ENCODE measurements around the gene PPP1R1C.

The PPP1R1C gene

GRCh38 chr2:181972431-181973170, 13.1 kb upstream of the PPP1R1C start:
- DNase-seq = no peak

- no peak for DNase-seq
Observed at GRCh38 chr2:181973171-181973783, 12.4 kb upstream of the PPP1R1C start.

DNA sequence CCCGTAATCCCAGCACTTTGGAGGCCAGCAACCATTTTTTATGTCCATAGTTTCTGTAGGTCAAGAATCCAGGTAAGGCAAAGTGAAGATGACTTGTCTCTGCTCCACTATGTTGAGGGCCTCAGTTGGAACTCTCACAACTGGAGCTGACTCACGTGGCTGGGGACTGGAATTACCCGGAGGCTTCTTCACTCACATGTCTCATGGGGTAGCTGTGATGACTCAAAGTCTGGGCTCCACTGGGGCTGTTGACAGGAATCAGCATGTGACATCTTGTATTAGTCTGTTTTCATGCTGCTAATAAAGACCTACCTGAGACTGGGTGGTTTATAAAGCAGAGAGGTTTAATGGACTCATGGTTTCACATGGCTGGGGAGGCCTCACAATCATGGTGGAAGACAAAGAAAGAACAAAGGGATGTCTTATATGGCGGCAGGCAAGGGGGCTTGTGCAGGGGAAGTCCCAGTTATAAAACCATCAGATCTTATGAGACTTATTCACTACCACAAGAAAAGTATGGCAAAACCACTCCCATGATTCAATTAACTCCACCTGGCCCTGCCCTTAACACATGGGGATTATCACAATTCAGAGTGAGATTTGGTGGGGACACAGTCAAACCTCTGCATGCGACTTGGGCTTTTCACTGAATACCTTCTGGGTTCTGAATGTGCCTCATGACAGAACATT, 7.8 kb upstream of the PPP1R1C start:
- no peak for DNase-seq

DNA sequence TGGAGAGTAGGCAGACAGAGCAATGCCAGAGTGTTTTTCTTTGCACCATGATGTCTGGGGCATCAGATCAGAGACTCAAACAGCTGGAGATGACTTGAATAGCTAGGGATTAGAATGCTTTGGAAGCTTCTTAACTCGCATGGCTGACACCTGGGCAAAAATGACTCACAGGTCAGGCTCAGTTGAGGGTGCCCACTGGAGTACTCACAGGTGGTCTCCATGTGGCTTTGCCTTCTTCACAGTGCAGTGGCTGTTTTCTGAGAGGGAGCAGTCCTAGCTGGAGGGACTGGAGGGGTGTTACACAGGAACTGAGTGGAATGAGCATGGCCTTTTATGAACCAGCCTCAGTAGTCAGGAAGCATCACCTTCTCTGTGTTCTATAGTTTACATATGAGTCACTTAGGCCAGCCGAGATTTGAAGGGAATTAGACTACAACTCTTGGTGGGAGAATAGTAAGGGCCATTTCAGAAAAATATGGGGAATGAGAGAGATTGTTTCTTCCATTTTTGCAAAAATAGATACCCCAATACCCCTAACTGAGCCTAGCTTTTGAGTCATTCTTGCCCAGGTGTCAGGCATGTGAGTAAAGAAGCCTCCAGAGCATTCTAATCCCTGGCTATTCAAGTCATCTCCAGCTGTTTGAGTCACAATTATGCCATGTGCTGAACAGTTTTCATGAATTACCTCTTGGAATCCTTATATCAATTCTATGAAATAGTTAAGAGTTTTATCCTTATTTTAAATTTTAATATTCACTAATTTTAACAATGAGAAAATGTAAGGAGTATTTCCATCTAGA, 7.1 kb upstream of the PPP1R1C start:
- no peak for DNase-seq

GRCh38 chr2:181984060-181984459, 1.6 kb upstream of the PPP1R1C start:
- DNase-seq = no peak

GRCh38 chr2:181984814-181985631, 630 bp upstream of the PPP1R1C start:
- no peak for DNase-seq

- DNase-seq = no peak
Observed at GRCh38 chr2:181988154-181988924, 2.7 kb downstream of the PPP1R1C start.

- no peak for DNase-seq
Observed at GRCh38 chr2:181989099-181989498, 3.4 kb downstream of the PPP1R1C start.

DNA sequence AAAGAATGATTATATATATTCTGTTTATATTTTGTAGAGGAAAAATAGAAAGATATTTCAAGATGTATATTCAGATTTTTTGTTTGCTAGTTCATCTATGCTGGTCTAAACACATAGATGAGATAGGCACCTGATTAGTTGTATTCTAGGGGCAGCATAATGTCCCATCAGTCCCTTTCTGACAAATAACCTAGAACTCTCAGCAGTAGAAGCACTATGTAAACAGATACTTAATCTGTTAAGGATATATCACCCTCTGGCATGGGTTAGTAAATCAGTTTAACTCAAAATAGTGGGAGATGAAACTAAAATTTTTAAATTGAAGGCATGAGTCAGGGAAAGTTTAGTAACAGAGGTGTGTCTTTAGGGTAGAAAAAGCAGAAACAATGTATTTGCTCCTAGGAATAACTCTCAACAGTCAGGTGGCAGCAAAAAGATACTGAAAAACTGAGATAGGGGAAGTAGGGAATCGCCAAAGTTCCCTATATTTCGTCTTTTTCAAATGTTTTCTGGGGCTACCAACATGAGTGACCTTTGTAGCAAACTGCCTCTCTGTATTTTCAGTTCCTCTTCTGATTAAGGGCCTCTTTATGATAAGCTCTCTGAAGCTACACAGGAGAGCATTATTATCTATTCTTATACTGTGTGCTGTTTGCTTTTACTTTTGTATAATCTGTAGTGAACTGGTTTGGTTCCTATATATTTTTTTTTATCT, 5.7 kb downstream of the PPP1R1C start:
- DNase-seq = no peak

DNA sequence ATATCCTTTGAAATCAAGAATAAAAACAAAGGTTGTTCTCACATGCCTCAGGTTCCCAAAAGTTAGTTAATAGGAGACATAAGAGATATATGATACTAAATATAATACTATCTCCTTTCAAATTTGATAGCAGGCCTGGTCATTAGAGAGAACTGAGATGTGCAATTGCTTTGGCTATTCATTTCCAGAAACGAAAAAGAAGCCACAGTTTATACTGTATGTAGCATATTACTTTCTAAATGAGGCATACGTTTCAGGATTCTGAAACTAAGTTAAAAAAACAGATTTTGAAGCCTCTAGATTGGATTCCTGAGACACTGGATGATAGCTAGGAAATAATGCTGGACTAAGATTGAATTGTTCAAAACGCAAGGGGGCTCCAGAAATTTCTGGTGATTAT, 7.1 kb downstream of the PPP1R1C start:
- no peak for DNase-seq

DNA sequence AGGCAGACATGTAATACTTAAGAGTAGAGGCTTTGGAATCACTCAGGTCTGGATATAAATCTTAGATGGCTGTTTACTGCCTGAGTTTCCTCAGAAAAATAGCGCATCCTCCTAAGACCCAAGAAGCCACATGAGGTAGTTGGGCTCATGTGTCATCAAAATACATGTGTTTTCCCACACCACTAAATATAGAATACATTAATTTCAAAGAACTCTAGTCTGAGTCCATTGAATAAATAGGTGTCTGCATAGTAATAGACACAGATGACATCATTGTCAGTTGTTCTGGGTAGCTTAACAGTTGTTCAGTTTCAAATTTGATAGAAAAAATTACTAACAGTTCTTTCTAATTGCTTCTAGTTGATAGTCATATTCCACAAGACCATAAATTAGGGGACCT, 9.6 kb downstream of the PPP1R1C start:
- DNase-seq = no peak

GRCh38 chr2:181998041-181998835, 12.6 kb downstream of the PPP1R1C start:
- DNase-seq = no peak

GRCh38 chr2:181998891-181999654, 13.4 kb downstream of the PPP1R1C start:
- no peak for DNase-seq

DNA sequence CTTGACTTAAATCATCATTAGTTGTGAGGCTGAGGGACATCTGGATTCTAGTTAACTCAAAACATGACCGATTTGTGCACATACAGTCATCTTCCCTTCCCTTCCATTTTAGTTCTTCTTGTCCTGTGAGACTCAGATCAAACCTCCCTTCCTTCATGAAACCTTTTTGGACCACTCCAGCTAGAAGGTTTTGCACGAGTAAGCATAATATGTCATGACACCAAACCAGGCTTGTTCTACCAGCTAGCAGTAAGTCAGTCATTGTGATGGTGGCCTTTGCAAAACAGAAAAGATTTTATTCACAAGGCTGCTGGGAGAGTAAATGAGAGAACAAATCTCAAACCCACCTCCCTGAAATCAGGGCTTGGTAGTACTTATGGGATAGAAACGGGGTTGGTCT, 14.3 kb downstream of the PPP1R1C start:
- DNase-seq = no peak

GRCh38 chr2:182004945-182005520, 19.4 kb downstream of the PPP1R1C start:
- no peak for DNase-seq

DNA sequence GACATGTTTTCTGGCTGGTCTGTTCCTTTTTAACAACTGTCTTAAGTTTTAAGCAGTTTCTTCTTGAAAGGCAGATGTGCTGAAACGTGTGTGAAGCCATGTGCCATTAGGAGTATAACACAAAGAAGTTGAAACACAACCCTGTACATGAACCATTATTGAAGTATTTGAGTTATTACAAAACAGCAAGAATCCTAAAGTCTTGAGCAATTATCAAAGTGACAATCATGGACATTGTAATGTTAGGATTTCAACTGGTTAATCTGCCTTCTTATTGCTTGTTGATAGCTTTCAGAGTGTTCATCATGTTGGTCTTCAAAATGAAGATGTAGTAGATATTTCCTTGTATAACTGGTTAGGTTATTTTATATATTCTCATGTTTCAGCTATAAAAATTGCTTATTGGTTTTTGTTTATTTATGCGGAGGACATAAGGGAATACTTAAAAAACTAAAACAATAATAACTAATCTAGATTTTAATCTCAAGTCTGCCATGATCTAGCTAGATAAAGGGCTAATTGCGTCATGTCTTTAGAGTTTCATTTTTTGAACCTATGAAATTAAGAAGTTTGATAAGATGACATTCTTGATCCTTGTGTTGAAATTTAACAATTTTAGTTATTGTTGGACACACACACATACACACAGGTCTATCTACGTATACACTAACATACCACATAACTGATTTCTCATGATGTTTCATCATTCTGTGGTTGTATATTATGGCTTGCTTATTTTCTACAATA, 21.1 kb downstream of the PPP1R1C start:
- no peak for DNase-seq

GRCh38 chr2:182014284-182014683, 28.6 kb downstream of the PPP1R1C start:
- DNase-seq = no peak

All from 8988T (cell line).